Caki2 (cell line): ENCODE data around the gene TENT5C. TPM values are rescaled to one million over a fixed set of nuclear protein-coding genes. Genes with fewer than 3 reads are reported as not detected.
"Not testable (repeated sequence)": the region's sequence is repeated elsewhere in the genome, so short reads cannot be mapped to it uniquely, and the experiment has no call there.

Experiments
- DNase-seq: peaks from one replicate; pipeline ENCODE4 v3.0.0-alpha.2; 2015; ENCODE audit warnings: low read depth
- in situ Hi-C: cut with HindIII; loops from 2 replicates; pipeline ENCODE4 v1.10.0; 2016; ENCODE audit warnings: low sequenced_read_pairs, low pct_unique_long_range_greater_than_20kb, mixed read lengths
- total RNA-seq: library from RNA; depleted of rRNA; stranded (reverse); fragments of >200 nt; shearing (Covaris generic); gene quantifications from 2 replicates; pipeline ENCODE4 v1.2.3, GENCODE V29; 2014; ENCODE audit warnings: low replicate concordance; rRNA removed

Gene TENT5C
- 0.07 TPM in 1 of 2 replicates, not detected in the other for total RNA-seq

GRCh38 chr1:117605774-117606648 is at the start of gene TENT5C:
TSS of gene TENT5C (plus strand) at chr1:117606048. CDS start at chr1:117622869, 16,821 bp downstream.
- in situ Hi-C loops, result no loop called here
- DNase-seq, result peak; percentile 92

- DNase-seq, result no peak
- in situ Hi-C loops, result no loop called here
Observed at GRCh38 chr1:117556341-117556740, 49.5 kb upstream of the TENT5C start.

GRCh38 chr1:117556976-117557375 is 48.9 kb upstream of the TENT5C start:
- DNase-seq, result no peak
- in situ Hi-C loops, result no loop called here

GRCh38 chr1:117558451-117558850 is 47.4 kb upstream of the TENT5C start:
- DNase-seq, in situ Hi-C loops: not testable (repeated sequence)

- DNase-seq, result no peak
- in situ Hi-C loops, result no loop called here
Observed at GRCh38 chr1:117559139-117559538, 46.7 kb upstream of the TENT5C start.

- in situ Hi-C loops, result no loop called here
- no peak for DNase-seq
Observed at GRCh38 chr1:117559985-117560384, 45.9 kb upstream of the TENT5C start.

- no peak for DNase-seq
- in situ Hi-C loops, result no loop called here
Observed at GRCh38 chr1:117561071-117561470, 44.8 kb upstream of the TENT5C start.

- in situ Hi-C loops, result no loop called here
- no peak for DNase-seq
Observed at GRCh38 chr1:117561551-117561950, 44.3 kb upstream of the TENT5C start.

GRCh38 chr1:117562581-117563491 is 43.0 kb upstream of the TENT5C start:
- no peak for DNase-seq
- in situ Hi-C loops, result no loop called here

DNA sequence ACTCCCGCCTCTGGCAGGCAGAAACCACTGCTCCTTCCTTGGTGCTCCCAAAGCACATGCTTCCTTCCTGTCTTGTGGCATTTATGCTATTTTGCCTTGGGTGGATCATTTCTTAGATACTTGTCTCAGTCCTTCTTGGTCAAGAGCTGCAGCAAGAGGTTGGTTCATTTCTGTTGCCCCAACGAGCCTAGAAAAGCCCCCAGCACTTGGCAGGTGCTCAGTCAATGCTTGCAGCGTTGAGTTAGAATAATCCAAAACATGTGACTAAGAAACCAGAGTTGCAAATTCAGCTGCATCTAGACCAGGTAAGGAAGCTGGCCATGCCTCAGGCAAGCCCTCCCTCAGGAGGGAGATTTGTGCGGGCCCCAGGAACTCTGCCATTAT is 42.4 kb upstream of the TENT5C start:
- no peak for DNase-seq
- in situ Hi-C loops, result no loop called here

DNA sequence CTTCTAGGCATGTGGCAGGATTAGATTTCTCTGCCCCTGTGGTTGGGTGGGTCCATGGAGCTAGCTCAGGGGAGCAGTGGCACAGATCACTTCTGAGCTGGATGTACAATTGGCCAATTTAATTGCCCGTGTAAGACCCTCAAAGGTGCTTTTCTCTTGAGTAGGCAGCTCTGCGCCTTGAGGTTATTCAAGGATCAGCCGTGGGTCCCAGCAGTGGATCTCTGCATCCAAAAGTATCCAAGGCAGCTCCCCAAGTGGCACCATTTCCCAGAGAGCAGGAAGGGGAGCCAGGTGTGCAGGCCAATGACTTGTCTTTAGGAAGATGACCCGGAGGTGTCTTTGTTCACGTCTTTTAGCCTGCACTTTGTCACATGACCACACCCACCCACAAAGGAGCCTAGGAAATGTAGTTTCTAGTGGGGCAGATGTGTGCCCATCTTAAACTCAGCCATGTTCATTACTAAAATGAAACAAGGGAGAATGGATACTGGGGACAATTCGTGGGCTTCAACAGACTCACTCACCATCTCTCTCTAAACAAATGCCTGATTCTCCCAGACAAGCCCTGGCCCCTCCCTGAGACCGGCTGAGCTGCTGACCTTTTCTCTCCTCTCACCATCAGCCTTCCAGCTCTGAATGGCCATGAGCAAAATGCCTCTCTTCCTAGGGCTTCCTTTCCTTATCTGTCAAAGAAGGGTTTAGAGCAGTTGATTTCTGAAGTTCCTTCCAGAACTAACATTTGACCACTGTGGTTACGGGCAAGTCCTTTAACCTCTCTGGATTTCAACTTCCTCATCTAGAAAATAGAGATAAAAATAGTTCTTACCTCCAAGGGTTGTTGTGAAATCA is 41.4 kb upstream of the TENT5C start:
- DNase-seq, result no peak

GRCh38 chr1:117565076-117565556 is 40.7 kb upstream of the TENT5C start:
- in situ Hi-C loops, result no loop called here
- no peak for DNase-seq

More for the DNA sequence above, 41.4 kb upstream of the TENT5C start:
- in situ Hi-C loops, result no loop called here

GRCh38 chr1:117565745-117566455 is 39.9 kb upstream of the TENT5C start:
- no peak for DNase-seq
- in situ Hi-C loops, result no loop called here

GRCh38 chr1:117566556-117566955 is 39.3 kb upstream of the TENT5C start:
- in situ Hi-C loops, result no loop called here
- DNase-seq, result no peak

DNA sequence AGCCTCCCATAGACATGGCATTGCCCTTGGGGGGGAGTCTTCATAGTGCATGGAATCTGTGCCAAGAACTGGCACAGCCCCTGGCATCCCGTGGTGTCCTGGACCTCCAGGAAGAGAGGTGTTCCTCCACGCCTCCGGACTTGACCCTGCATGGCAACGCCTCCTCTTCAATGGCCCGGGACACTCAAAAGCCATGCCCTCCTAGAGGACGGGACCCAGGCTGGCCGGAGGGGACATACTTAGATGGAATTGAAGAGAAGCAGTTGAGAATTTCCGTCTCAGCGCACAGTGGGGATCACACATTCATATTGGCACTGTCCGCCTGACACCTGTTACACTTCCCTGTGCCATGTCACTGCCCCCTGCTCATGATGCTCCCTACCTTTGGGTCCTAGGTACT is 38.4 kb upstream of the TENT5C start:
- DNase-seq, result no peak
- in situ Hi-C loops, result no loop called here

GRCh38 chr1:117567976-117568375 is 37.9 kb upstream of the TENT5C start:
- in situ Hi-C loops, result no loop called here
- DNase-seq, result no peak

DNA sequence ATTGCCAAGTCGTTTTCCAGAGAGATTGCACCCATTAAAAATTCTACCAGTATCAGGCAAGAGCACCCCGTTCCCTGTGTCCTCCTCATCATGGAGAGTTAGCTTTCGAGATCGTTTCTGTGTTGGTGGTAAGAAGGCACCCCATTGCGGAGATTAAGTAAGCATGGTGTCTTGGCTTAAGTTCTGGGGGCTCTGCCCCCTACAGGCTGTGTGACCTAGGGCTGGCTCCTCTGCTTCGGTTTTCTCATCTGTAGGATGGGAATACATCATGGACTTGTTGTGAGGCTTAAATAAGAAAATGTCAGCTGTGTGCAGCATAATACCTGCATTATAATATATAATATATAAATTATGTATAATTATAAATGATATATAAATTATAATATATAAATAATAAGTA is 36.8 kb upstream of the TENT5C start:
- no peak for DNase-seq
- in situ Hi-C loops, result no loop called here
